ENCODE measurements around the gene RAD54L2. TPM values are rescaled to one million over a fixed set of nuclear protein-coding genes. Genes with fewer than 3 reads are reported as not detected.
"Not testable (repeated sequence)": the region's sequence is repeated elsewhere in the genome, so short reads cannot be mapped to it uniquely, and the experiment has no call there.

RAD54L2 gene
- total RNA-seq, 2 donors from 2014 or later, result 41.8 to 42.2 TPM

GRCh38 chr3:51559411-51559888, 20.9 kb downstream of the RAD54L2 start:
- Histone ChIP-seq H3K27ac (no peak overlapping the region), H3K27me3 (replicated peaks; ENCODE audit: insufficient read depth) (no peaks in the 10 kb centered on the region), H3K9me3 (no peaks in the 10 kb centered on the region), H3K4me1 (ENCODE audit: control insufficient read depth in 1 of 2, low read depth in 2 of 2) (peaks cover 3 to 4% of the 10 kb centered on the region in 2 donors), H3K36me3 (peaks cover 5% of the 10 kb centered on the region), H3K4me3 (no peak overlapping the region)
- no peak for ATAC-seq (ENCODE audit: insufficient number of reproducible peaks, low FRiP score, low read depth)
- DNase-seq (ENCODE audit: low spot score), result no peak
- TF ChIP-seq CTCF (IDR thresholded peaks at IDR 0.05), result no peak

GRCh38 chr3:51559961-51560360, 21.4 kb downstream of the RAD54L2 start:
- ATAC-seq (ENCODE audit: insufficient number of reproducible peaks, low FRiP score, low read depth), result no peak
- Histone ChIP-seq H3K27ac (no peak overlapping the region), H3K4me1 (ENCODE audit: control insufficient read depth in 1 of 2, low read depth in 2 of 2) (peaks cover 3 to 4% of the 10 kb centered on the region in 2 donors), H3K4me3 (no peak overlapping the region), H3K9me3 (no peaks in the 10 kb centered on the region), H3K27me3 (replicated peaks; ENCODE audit: insufficient read depth) (no peaks in the 10 kb centered on the region), H3K36me3 (peaks cover 5% of the 10 kb centered on the region)
- no peak for TF ChIP-seq CTCF (IDR thresholded peaks at IDR 0.05)
- DNase-seq (ENCODE audit: low spot score), result no peak

- not testable (repeated sequence) for H3K36me3 ChIP-seq; H3K9me3 ChIP-seq; H3K27ac ChIP-seq; H3K4me1 ChIP-seq (ENCODE audit: control insufficient read depth in 1 of 2, low read depth in 2 of 2); H3K27me3 ChIP-seq (replicated peaks; ENCODE audit: insufficient read depth); ATAC-seq (ENCODE audit: insufficient number of reproducible peaks, low FRiP score, low read depth); DNase-seq (ENCODE audit: low spot score); H3K4me3 ChIP-seq
Measured at GRCh38 chr3:51562403-51562802, 23.9 kb downstream of the RAD54L2 start.

- H3K27me3 ChIP-seq (replicated peaks; ENCODE audit: insufficient read depth), result no peaks in the 10 kb centered on the region
- ATAC-seq (ENCODE audit: insufficient number of reproducible peaks, low FRiP score, low read depth), result no peak
- no peak for TF ChIP-seq CTCF (IDR thresholded peaks at IDR 0.05)
- H3K9me3 ChIP-seq, result no peaks in the 10 kb centered on the region
- H3K4me3 ChIP-seq, result no peak overlapping the region
- no peak overlapping the region for H3K27ac ChIP-seq
- peaks cover 2 to 9% of the 10 kb centered on the region in 2 donors for H3K4me1 ChIP-seq (ENCODE audit: control insufficient read depth in 1 of 2, low read depth in 2 of 2)
- peaks cover 4% of the 10 kb centered on the region for H3K36me3 ChIP-seq
- DNase-seq (ENCODE audit: low spot score), result no peak
Measured at GRCh38 chr3:51568036-51568435, 29.5 kb downstream of the RAD54L2 start.

GRCh38 chr3:51568996-51569395, 30.5 kb downstream of the RAD54L2 start:
- H3K27me3 ChIP-seq (replicated peaks; ENCODE audit: insufficient read depth), result no peaks in the 10 kb centered on the region
- H3K36me3 ChIP-seq, result peaks cover 5% of the 10 kb centered on the region
- H3K27ac ChIP-seq, result no peak overlapping the region
- TF ChIP-seq CTCF (IDR thresholded peaks at IDR 0.05), result no peak
- no peaks in the 10 kb centered on the region for H3K9me3 ChIP-seq
- no peak for ATAC-seq (ENCODE audit: insufficient number of reproducible peaks, low FRiP score, low read depth)
- no peak overlapping the region for H3K4me3 ChIP-seq
- H3K4me1 ChIP-seq (ENCODE audit: control insufficient read depth in 1 of 2, low read depth in 2 of 2), result peaks cover 2 to 4% of the 10 kb centered on the region in 2 donors
- DNase-seq (ENCODE audit: low spot score), result no peak

- Histone ChIP-seq H3K27ac (no peak overlapping the region), H3K4me1 (ENCODE audit: control insufficient read depth in 1 of 2, low read depth in 2 of 2) (no peaks in the 10 kb centered on the region), H3K9me3 (no peaks in the 10 kb centered on the region), H3K36me3 (no peaks in the 10 kb centered on the region), H3K4me3 (no peak overlapping the region), H3K27me3 (replicated peaks; ENCODE audit: insufficient read depth) (no peaks in the 10 kb centered on the region)
- DNase-seq (ENCODE audit: low spot score) (no peak), ATAC-seq (ENCODE audit: insufficient number of reproducible peaks, low FRiP score, low read depth) (no peak)
- TF ChIP-seq CTCF (IDR thresholded peaks at IDR 0.05), result no peak
Measured at GRCh38 chr3:51578238-51578637, 39.7 kb downstream of the RAD54L2 start.

All from thoracic aorta (tissue), 2 donors.